Stomach (tissue), 9 donors: ENCODE results near the gene IPO4. TPM values are rescaled to one million over a fixed set of nuclear protein-coding genes. Genes with fewer than 3 reads are reported as not detected.

Source experiments
- DNase-seq, 2 donors: peaks; one replicate each; pipeline versions ENCODE4 v3.0.0 to v3.0.0-alpha.2; 2013 to 2019
- H3K27ac ChIP-seq, 5 donors: fragments of 200-600 bp in 4 of 5; sonication (generic) in 4 of 5; one replicate each; pipeline ENCODE4 v1.5.1; 2013 to 2019; ENCODE audit warnings: mild to moderate bottlenecking in 1 of 5, moderate library complexity in 1 of 5
- H3K27me3 ChIP-seq, 3 donors: fragments of 200-600 bp; sonication (generic); one replicate each; pipeline ENCODE4 v1.5.1; 2017 to 2019; ENCODE audit warnings: mixed run types in 1 of 3
- H3K36me3 ChIP-seq, 4 donors: fragments of 200-600 bp; sonication (generic); 1 replicate in 3 of 4; 2 replicates in 1 of 4; pipeline ENCODE4 v1.5.1; 2016 to 2019
- H3K4me1 ChIP-seq, 4 donors: fragments of 200-600 bp; sonication (generic); one replicate each; pipeline ENCODE4 v1.5.1; 2016 to 2019
- H3K4me3 ChIP-seq, 4 donors: fragments of 200-600 bp; sonication (generic) in 3 of 4; one replicate each; pipeline ENCODE4 v1.5.1; 2016 to 2019; ENCODE audit warnings: mild to moderate bottlenecking in 1 of 4
- H3K9me3 ChIP-seq, 4 donors: fragments of 200-600 bp; sonication (generic); one replicate each; pipeline ENCODE4 v1.5.1; 2016 to 2019
- EP300 ChIP-seq: sonication (generic); formaldehyde crosslinking; IDR thresholded peaks from one replicate; pipeline ENCODE4 v1.6.1; 2017; ENCODE audit warnings: antibody characterized with exemption
- POLR2A ChIP-seq, 4 donors: fragments of 450-650 bp; IDR thresholded peaks; one replicate each; pipeline ENCODE4 v1.6.1; 2016; ENCODE audit warnings: antibody characterized with exemption in 4 of 4, control low read depth in 2 of 4, mild to moderate bottlenecking in 1 of 4, moderate library complexity in 1 of 4
- POLR2AphosphoS5 ChIP-seq, 3 donors: sonication (generic); formaldehyde crosslinking; IDR thresholded peaks; one replicate each; pipeline ENCODE4 v1.6.1; 2016; ENCODE audit warnings: antibody characterized with exemption in 3 of 3
- WGBS, 5 donors: extraction: QIAGEN DNeasy Blood & Tissue Kit in 3 of 5; methylation state at CpG; one replicate each; pipeline versions ENCODE4 v1.1.5 to v1.1.7; 2013 to 2018; 5-methylcytosine and 5-hydroxymethylcytosine counted together
- intact Hi-C: fragments of 100-400 bp; cut with DNase I; formaldehyde crosslinking; loops from one replicate; pipeline ENCODE4 v1.15.1; 2023; ENCODE audit warnings: low total_unique reads
- polyA plus RNA-seq, 3 donors: library from polyadenylated mRNA; stranded (reverse); fragments of 200-250 nt; gene quantifications; one replicate each; pipeline ENCODE4 v1.2.3, GENCODE V29; 2013
- total RNA-seq, 5 donors: library from RNA; depleted of rRNA; stranded (reverse); fragments of >200 nt; gene quantifications; one replicate each; pipeline versions ENCODE4 v1.1.0 to v1.2.3, GENCODE V29; 2014 to 2016
- TF ChIP-seq, protein P1 (sequence below), 7 experiments: fragments of 450-650 bp in 4 of 7; fragments of 200-600 bp in 3 of 7; sonication (generic) in 3 of 7; IDR thresholded peaks; one replicate each; pipeline ENCODE4 v1.5.1; 2016 to 2019; ENCODE audit warnings: antibody characterized with exemption in 7 of 7, control low read depth in 2 of 7, mild to moderate bottlenecking in 1 of 7
- donor health status: healthy with polysubstance abuse.
- donor health status: Bipolar disorder and iron deficiency.
- donor health status: healthy.

The IPO4 gene
- total and polyA plus RNA-seq, 8 donors = 9.3 to 227 (median 14.9) TPM

DNA sequence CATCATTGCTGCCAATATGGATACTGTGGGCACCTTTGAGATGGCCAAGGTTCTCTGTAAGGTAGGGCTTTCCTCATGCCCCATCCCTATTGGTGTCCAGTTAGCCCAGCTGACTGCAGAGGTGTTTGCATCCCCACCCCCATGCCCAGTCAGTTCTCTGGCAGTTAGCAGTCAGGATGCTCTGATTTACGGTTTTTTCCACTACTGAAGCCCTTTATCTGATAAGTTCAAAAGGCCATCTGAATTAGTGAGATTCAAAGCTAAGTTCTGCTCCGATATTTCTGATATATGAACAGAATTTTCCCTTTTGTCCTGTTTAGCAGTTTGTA, 44.9 kb upstream of the IPO4 start:
- H3K27me3 ChIP-seq = no peaks in the 10 kb centered on the region
- DNase-seq = no peak
- 27 to 57% (median 38%) methylated on average over 2 of the region's 2 CpGs for WGBS, 5 donors
- TF ChIP-seq EP300 (no peak), POLR2A (IDR thresholded peaks at IDR 0.05) (no peak), POLR2AphosphoS5 (IDR thresholded peaks at IDR 0.05) (no peak)
- TF ChIP-seq, protein P1, sequence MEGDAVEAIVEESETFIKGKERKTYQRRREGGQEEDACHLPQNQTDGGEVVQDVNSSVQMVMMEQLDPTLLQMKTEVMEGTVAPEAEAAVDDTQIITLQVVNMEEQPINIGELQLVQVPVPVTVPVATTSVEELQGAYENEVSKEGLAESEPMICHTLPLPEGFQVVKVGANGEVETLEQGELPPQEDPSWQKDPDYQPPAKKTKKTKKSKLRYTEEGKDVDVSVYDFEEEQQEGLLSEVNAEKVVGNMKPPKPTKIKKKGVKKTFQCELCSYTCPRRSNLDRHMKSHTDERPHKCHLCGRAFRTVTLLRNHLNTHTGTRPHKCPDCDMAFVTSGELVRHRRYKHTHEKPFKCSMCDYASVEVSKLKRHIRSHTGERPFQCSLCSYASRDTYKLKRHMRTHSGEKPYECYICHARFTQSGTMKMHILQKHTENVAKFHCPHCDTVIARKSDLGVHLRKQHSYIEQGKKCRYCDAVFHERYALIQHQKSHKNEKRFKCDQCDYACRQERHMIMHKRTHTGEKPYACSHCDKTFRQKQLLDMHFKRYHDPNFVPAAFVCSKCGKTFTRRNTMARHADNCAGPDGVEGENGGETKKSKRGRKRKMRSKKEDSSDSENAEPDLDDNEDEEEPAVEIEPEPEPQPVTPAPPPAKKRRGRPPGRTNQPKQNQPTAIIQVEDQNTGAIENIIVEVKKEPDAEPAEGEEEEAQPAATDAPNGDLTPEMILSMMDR (IDR thresholded peaks at IDR 0.05) = no peak
- H3K4me1 ChIP-seq = peaks cover 26 to 75% (median 54%) of the 10 kb centered on the region in 4 donors
- no peaks in the 10 kb centered on the region for H3K9me3 ChIP-seq
- intact Hi-C loops = no loop called here
- H3K27ac ChIP-seq = peak overlapping the region in 4 of 5 donors; percentile 83 to 96 (median 90)
- peak overlapping the region; percentile 76 to 95 (median 76) for H3K4me3 ChIP-seq
- H3K36me3 ChIP-seq = peaks cover 29 to 46% (median 36%) of the 10 kb centered on the region in 4 donors

DNA sequence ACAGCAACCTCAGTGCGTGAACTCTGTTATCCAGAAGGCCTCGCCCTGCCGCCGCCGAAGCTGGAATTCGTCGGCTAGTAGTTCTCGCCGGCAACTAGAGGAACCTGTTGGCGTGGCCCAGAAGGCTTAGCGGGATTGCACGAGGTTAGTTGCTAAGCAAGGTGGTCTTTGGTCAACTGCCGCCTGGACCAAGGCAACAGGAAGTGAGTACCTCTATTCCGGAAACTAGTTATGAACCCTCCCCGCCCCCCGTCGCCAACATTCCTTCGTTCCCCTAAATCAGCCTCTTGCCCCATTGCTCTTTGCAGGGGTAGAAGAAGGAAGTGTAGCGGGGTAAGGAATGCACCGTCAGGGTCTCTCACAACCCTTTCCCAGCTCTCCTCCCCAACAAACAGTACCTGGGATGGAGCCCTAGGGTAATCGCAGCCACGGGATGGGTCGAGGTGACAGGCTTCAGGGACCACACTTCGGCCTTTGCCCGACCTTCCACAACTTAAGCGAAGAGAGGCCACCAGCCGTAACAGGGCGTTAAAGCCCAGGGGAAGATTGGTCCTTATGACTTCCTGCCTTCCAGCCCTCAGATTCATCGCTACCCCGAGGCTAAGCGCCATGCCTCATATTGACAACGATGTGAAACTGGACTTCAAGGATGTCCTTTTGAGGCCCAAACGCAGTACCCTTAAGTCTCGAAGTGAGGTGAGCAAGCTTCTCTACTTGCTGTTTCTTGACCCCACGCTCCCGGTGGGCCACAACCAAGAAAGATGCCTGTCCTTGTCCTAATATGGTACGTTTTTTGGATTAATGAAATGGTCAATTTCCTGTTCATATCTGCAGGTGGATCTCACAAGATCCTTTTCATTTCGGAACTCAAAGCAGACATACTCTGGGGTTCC, 44.3 kb upstream of the IPO4 start, which contains the start of gene GMPR2:
GMPR2 (plus strand) TSS at position 285 of the 893 bp plus-strand sequence; CDS start at position 610, 325 bp downstream.
- WGBS, 5 donors = 3 to 6% (median 4%) methylated on average over 29 to 38 of the region's 38 CpGs
- H3K4me3 ChIP-seq = peak within 1 kb of the TSS; percentile 76 to 95 (median 76)
- H3K27me3 ChIP-seq = no peaks in the 10 kb centered on the region
- TF ChIP-seq EP300 (no peak), POLR2AphosphoS5 (IDR thresholded peaks at IDR 0.05) (peak in 2 of 3 donors; percentile 26 to 61)
- H3K9me3 ChIP-seq = no peaks in the 10 kb centered on the region
- DNase-seq = no peak
- H3K4me1 ChIP-seq = peaks cover 26 to 74% (median 53%) of the 10 kb centered on the region in 4 donors
- intact Hi-C loops = no loop called here
- peak within 1 kb of the TSS; percentile 81 to 96 (median 88) for H3K27ac ChIP-seq
- H3K36me3 ChIP-seq = peaks cover 23 to 46% (median 35%) of the 10 kb centered on the region in 4 donors

DNA sequence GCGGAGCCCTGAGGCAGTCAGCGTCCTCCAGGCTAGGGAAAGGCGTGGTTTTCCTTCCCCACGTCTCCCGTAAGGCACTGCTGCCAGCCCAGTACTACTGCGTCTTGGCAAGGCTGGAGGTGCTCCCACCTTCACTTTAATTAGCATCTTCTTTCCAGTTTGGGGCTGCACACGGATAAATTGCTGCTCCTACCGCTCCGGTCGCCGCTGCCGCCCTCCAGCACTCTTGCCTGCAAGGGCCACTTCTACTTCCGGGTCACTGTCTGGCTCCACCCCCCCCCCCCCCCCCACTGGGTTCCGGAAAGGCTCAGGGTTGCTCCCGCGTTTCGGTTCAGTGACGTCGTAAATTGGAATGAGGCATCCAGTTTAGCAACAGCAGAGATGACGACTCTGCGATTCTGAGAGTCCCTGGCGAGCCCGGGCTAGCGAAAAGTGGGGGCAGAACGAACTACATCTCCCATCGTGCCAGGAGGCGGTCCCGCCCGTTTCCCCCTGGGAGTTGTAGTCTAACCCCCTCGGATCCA, 43.6 kb upstream of the IPO4 start, which contains the start of gene NEDD8:
NEDD8 (minus strand) TSS at position 247 of the 524 bp plus-strand sequence; CDS start at position 147, 100 bp downstream.
- DNase-seq = peak; percentile 88 to 96
- Histone ChIP-seq H3K4me3 (peak within 1 kb of the TSS; percentile 76 to 95 (median 76)), H3K27me3 (no peaks in the 10 kb centered on the region), H3K36me3 (peaks cover 20 to 45% (median 34%) of the 10 kb centered on the region in 4 donors), H3K27ac (peak within 1 kb of the TSS; percentile 81 to 96 (median 88)), H3K4me1 (peaks cover 26 to 74% (median 51%) of the 10 kb centered on the region in 4 donors), H3K9me3 (no peaks in the 10 kb centered on the region)
- WGBS, 5 donors = 0 to 1% (median 0%) methylated on average over 14 to 30 of the region's 30 CpGs
- TF ChIP-seq EP300 (no peak), POLR2AphosphoS5 (IDR thresholded peaks at IDR 0.05) (peak; percentile 19 to 65 (median 52)), POLR2A (IDR thresholded peaks at IDR 0.05) (peak in 1 of 4 donors; percentile 39)
- TF ChIP-seq, protein P1 (IDR thresholded peaks at IDR 0.05) = no peak
- intact Hi-C loops = no loop called here

DNA sequence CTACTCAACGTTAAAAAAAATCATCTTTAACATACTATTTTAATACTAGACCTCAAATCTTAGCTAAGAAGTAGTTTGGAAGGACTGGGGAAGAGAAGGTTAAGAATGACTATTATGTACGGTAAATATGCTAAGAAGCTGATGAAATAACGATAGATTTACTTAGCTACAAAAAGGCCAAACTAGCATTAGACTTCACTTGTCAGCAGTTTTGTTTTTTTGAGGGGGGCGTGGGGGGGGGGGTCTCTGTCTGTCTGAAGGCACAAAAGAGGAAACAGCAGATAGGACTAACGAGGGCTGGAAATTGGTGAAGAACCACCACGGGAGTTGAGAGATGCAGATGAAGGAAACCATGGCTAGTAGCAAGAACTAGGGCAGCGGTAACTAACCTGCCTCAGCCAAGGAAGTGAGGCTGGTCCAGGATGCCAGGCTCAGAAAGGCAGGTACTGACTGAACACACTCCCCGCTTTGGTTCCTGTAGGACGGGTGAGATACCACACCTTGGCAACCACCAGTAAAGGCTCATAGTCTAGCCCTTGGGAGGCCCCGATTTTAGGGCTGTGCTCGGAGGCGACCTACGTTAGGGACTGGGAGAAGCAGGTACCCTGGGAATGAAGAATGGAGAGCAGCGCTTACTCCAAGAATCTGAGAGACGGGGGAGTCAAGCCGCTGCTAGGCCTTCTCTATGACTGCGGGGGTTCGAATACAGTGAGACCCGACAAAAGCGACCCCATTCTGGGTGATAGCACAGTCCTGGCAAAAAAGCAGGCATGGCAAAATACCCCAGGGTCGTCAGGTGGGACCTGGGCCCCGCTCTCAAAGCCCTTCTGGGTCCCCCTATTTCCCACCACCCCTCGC, 42.9 kb upstream of the IPO4 start:
- Histone ChIP-seq H3K9me3 (no peaks in the 10 kb centered on the region), H3K27ac (peak overlapping the region; percentile 81 to 96 (median 88)), H3K4me3 (peak overlapping the region; percentile 76 to 95 (median 76)), H3K4me1 (peaks cover 26 to 67% (median 51%) of the 10 kb centered on the region in 4 donors), H3K27me3 (no peaks in the 10 kb centered on the region), H3K36me3 (peaks cover 13 to 38% (median 28%) of the 10 kb centered on the region in 4 donors)
- WGBS, 5 donors = 7 to 10% (median 8%) methylated on average over 23 of the region's 23 CpGs
- peak in 1 of 2 donors; percentile 39 for DNase-seq
- intact Hi-C loops = no loop called here
- no peak for TF ChIP-seq POLR2A (IDR thresholded peaks at IDR 0.05)
- no peak for TF ChIP-seq EP300
- TF ChIP-seq POLR2AphosphoS5 (IDR thresholded peaks at IDR 0.05) = no peak
- TF ChIP-seq, protein P1 (IDR thresholded peaks at IDR 0.05) = no peak
